NB4 (cell line): Measurements from ENCODE around the gene NR3C2.
"Not testable (repeated sequence)": the region's sequence is repeated elsewhere in the genome, so short reads cannot be mapped to it uniquely, and the experiment has no call there.

Experiments
- DNase-seq: peaks from one replicate; pipeline ENCODE4 v3.0.0; 2010; ENCODE audit warnings: low read depth
- H3K4me3 ChIP-seq: one replicate; pipeline ENCODE4 v1.5.1; 2011; ENCODE audit warnings: mild to moderate bottlenecking, low read depth, low read length, moderate library complexity
- MYC ChIP-seq: IDR thresholded peaks from 2 replicates; pipeline ENCODE4 v1.6.1; 2011; ENCODE audit warnings: low read depth, low read length
- POLR2A ChIP-seq: IDR thresholded peaks from 2 replicates; pipeline ENCODE4 v1.6.1; 2011; ENCODE audit warnings: mild to moderate bottlenecking; ENCODE audit not compliant: insufficient read length; ENCODE audit errors: extremely low read depth
- TF ChIP-seq, protein P1 (sequence below): IDR thresholded peaks from 2 replicates; pipeline ENCODE4 v1.6.1; 2011; ENCODE audit warnings: low read depth, low read length
- TF ChIP-seq, protein P2 (sequence below): IDR thresholded peaks from one replicate; pipeline ENCODE4 v1.5.1; 2012; ENCODE audit warnings: low read depth, low read length

NR3C2 gene

DNA sequence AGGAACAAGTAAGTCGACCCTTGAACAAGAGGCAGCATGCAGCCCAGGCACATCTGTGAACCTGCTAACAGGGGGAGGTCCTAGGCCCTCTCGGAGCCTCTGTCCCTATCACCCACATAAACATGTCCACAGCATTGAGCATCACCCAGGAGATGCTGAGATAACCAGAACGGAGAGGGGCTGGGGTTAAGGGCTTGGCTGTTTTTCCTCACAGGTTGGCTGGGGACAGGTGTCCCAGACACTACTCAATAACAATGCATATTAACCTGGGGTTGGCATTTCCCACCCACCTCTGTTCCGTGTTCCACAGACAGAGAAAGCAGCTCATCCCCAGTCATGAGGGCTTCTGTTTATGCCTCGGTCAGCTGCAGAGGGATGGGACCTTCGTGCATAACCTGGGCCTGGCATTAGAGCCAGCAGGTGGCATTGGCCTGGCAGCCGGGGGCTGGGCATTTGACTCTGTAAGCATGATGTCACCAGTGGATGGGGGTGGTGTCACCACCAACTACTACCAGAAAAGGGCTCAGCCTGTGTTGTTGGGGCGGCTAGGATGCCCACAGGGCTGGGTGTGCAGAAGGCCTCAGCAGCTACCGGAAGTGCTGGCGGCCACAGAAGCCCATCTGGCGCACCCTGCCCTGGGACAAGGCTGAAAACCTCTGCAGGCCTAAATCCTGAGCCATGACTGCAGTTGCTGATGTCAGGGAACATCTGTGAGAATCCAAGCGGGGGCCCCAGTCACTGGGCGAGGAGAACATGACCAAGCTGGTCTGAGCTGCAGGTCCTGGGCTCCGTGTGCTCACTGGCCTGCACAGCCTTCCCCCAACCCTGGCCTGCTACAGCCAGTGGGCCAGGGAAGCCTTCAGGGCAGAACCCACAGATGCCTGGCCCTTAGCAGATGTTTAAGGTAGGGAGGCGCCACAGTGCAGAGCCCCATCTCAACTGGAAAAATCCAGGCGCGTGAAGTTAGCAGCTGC, 351.4 kb downstream of the NR3C2 start:
- TF ChIP-seq POLR2A: no peak
- TF ChIP-seq, protein P1, sequence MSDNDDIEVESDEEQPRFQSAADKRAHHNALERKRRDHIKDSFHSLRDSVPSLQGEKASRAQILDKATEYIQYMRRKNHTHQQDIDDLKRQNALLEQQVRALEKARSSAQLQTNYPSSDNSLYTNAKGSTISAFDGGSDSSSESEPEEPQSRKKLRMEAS: no peak
- TF ChIP-seq, protein P2, sequence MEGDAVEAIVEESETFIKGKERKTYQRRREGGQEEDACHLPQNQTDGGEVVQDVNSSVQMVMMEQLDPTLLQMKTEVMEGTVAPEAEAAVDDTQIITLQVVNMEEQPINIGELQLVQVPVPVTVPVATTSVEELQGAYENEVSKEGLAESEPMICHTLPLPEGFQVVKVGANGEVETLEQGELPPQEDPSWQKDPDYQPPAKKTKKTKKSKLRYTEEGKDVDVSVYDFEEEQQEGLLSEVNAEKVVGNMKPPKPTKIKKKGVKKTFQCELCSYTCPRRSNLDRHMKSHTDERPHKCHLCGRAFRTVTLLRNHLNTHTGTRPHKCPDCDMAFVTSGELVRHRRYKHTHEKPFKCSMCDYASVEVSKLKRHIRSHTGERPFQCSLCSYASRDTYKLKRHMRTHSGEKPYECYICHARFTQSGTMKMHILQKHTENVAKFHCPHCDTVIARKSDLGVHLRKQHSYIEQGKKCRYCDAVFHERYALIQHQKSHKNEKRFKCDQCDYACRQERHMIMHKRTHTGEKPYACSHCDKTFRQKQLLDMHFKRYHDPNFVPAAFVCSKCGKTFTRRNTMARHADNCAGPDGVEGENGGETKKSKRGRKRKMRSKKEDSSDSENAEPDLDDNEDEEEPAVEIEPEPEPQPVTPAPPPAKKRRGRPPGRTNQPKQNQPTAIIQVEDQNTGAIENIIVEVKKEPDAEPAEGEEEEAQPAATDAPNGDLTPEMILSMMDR: no peak
- no peak for TF ChIP-seq MYC
- H3K4me3 ChIP-seq: no peak overlapping the region
- no peak for DNase-seq

DNA sequence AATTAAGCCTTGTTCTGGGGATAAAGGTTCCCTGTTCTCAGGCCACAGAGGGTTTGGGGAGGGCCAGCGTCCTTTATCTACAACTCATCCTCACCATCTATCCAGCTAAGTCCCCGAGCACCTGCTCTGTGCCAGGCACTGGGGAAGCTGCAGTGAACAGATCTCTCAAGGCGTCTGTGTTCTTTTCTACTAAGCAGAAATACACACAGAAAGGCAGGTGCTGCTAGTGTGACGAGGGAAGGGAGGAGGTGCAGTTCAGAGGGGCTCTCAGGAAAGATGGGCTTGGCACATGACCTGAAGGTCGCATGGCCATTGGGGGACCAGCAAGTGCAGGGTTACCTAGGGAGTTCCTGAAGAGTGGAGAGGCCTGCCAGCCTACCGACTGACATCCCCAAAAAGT, 352.2 kb downstream of the NR3C2 start:
- no peak for DNase-seq
- H3K4me3 ChIP-seq: no peak overlapping the region
- TF ChIP-seq POLR2A (no peak), MYC (no peak)
- TF ChIP-seq, protein P1: no peak
- TF ChIP-seq, protein P2: no peak

DNA sequence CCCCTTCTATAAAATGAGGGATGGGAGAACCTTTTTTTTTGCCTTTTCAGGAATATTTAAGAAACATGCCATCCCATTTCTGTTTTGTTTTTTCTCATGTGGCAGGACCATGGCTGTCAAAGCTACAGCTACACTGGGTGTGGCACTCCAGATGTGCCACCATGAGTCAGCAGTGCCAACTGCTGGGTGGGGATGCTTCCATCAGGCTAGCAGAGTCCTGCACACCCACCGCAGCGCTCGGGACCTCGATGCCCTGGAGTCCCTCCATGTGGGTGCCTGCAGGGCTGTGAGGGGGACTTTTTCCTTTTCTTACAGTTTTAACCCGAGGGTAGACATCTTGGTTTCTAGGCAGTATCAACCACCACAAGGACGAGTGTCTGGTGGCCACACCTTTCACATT, 352.6 kb downstream of the NR3C2 start:
- no peak for TF ChIP-seq MYC
- TF ChIP-seq, protein P1: no peak
- no peak for TF ChIP-seq POLR2A
- DNase-seq: no peak

DNA sequence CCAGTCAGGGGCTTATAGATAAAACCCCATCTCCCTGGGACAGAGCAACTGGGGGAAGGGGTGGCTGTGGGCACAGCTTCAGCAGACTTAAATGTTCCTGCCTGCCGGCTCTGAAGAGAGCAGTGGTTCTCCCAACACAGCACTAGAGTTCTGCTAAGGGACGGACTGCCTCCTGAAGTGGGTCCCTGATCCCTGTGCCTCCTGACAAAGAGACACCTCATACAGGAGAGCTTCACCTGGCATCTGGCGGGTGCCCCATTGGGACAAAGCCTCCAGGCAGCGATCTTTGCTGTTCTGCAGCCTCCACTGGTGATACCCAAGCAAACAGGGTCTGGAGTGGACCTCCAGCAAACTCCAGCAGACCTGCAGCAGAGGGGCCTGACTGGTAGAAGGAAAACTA, 359.1 kb downstream of the NR3C2 start:
- DNase-seq, H3K4me3 ChIP-seq: not testable (repeated sequence)

More for the DNA sequence above, 352.6 kb downstream of the NR3C2 start:
- no peak overlapping the region for H3K4me3 ChIP-seq

DNA sequence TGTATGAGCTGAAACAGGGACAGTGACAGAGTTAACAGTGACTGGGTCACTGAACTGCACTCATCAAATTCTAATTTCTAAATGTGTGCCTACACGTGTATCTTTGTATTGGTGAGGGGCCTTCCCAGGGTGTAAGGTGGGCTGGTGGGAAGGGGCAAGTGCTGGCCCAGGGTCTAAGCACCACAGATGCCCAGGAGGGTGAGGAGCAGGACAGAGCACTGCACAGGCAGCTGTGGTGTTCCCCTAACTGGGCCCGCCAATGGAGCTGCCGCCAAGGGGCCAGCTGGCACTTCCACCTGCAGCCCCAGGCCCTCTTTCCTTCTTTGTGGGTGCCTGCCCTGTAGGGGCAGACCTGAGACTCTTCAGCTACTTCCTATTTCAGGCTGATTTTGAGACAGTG, 360.5 kb downstream of the NR3C2 start:
- no peak for DNase-seq
- H3K4me3 ChIP-seq: no peak overlapping the region
- TF ChIP-seq, protein P2: no peak
- TF ChIP-seq, protein P1: no peak

DNA sequence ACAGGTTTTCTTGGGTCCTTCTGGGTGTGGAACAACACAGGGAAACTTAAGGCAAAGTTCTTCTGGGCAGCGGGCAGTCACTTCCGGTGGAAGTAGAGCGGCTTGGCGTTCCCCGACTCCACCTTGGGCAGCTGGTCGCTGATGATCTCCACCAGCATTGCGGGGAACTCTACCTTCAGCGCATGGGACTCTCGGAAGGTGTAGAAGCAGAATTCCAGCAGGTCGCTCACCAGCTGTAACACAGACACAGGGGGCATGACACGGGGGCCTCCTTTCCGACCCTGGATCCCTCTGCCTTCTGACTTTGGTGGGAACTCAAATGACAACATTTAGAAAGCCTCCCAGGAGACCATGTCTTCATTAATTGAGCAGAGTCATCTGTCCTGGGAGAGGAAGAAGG, 360.9 kb downstream of the NR3C2 start:
- H3K4me3 ChIP-seq: no peak overlapping the region
- TF ChIP-seq, protein P2: no peak
- TF ChIP-seq MYC (no peak), POLR2A (no peak)
- TF ChIP-seq, protein P1: no peak
- no peak for DNase-seq

DNA sequence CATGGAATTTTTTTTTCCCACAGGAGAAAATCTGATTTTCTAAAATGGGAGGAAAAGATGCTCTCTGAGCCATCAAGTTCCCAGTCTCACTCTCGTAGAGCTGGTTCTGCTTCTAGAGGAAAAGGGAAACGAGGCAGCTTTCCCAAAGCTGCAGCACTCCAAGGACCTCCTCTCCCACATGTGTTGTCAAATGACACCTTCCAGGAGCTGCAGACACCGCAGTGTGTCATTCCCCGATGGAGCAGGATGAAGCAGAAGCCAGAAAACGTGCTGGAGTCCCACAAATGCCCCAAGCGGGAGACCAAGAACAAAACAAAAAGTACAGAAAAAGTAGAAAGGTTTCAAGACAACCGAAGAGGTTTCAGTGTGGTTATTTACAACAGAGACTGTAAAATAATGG, 362.3 kb downstream of the NR3C2 start:
- no peak for DNase-seq
- TF ChIP-seq POLR2A: no peak
- TF ChIP-seq, protein P1: no peak
- no peak for TF ChIP-seq MYC
- TF ChIP-seq, protein P2: no peak
- no peak overlapping the region for H3K4me3 ChIP-seq
